Stimulated activated naive CD4-positive, alpha-beta T cell treated with Interleukin-2 at 50 U/mL for 16 hours (primary cell): ENCODE results near the gene CCDC78.

Experiments used
- DNase-seq: peaks from one replicate; lab custom pipeline; 2025; lab: John Stamatoyannopoulos, UW

The CCDC78 gene

DNA sequence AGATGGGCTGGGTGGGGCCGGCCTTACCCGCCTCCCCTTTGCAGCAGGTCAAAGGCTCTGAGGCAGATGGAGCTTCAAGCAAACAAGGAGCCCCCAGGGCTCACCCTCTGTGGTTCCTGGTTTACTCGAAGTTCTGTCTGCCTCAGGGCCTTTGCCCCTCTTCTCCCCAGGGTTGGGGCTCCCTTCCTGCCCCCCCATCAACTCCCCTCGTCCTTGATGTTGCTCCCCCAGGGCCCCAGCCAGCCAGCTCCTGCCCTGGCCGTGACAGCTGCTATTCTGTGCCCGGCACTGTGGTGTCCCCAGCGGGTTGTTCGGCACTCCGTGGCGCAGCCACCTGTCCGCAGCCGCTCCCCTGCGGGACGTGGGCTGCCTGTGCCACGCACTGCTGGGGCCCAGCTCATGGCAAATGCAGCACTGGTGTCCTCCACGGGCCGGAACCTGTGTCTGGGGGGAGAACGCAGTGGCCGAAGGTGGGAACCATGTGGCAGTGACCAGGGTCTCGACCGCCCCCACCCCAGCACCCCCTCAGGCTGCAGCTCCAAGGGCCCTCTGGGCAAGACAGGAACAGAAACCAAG lies 15.7 kb downstream of the CCDC78 start:
- no peak for DNase-seq

DNA sequence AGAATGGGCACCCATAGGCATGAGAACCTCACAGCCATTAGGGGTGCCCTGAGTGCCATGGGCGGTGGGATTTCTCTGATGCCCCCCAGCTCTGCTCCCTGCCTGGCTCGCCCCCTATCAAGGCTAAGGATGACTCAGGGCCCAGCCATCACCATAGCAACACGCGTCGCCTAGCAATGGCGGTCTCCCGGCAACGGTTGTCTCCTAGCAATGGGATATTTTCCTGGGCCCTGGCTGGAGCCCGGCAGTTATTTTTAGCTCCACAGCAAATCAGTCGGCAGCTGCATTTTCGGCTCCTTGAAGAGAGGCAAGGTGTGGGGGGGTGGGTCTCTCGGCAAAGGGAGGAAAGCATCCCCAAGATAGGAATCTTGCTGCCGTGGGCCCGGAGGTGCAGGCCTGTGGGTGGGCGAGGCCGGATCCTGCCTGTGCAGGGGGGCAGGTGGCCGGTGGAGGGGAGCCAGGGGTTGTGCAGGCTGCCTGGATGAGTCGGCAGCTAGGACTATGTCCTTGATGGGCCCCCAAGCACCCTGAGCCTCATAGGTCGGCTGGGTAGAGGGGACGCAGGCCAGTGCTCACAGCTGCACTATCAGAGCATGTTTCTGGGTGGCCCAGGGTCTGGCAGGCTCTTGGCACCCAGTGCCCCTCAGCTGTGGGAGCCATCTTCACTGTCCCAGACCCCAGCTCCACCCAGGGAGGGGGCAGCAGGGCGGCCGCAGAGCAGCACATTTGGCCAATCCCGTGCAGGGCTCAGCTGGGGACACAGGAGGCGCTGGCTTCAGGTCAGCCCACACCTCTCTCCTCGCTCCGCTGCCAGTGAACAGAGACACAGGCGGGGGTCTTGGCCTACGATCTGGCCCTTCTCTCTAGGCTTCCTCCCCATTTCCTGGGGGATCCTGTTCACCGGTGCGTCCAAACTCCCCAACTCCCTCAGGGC lies 16.4 kb downstream of the CCDC78 start:
- DNase-seq: no peak

DNA sequence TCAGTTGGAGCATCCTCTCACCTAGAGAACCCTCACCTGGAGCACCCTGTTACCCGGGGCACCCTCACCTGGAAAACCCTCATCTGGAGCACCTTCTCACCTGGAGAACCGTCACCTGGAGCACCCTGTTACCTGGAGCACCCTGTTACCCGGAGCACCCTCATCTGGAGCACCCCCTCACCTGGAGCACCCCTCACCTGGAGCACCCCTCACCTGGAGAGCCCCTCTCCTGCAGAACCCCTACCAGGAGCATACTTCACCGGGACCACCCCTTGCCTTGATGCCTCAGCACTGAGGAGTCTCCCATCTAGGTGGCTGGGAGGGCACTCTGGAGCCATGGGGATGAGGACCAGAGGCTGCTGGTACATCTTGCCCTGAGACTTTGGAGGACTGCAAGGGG lies 17.3 kb downstream of the CCDC78 start:
- no peak for DNase-seq

DNA sequence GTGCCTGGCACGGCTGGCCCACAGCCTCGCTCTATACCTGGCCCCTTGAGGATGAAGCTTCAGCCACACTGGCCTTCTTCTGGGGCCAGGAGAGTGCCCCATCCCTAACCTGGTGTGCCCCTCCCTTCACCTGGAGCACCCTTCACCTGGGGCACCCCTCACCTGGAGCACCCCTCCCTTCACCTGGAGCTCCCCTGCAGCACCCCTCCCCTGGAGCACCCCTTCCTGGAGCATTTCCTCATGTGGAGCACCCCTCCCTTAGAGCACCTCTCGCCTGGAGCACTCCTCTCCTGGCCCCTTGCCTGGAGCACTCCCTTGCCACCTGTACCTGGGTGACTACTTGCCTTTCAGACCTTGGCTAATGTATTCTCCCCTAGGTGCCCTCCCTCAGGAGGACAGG lies 18.2 kb downstream of the CCDC78 start:
- no peak for DNase-seq

DNA sequence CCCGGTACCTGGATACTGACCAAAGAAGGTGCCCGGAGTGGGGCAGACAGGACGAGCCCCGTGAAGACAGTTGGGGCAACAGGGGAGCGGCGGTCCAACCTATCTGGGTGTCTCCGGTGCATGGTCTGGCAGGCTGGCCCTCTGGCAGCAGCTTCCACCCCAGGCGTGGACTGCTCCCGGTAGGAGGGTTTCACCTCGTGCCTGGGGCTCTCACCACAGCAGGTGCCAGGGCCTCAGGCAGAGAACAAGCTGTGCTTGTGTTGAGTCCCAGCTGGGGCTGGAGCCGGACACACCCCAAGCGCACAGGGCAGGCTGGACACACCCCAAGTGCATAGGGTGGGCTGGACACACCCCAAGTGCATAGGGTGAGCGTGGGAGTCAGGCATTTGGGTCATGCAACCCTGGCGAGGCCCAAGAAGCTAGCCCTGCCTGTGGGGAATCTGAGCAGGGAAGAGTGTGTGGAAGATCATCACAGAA lies 19.1 kb downstream of the CCDC78 start:
- DNase-seq: no peak

DNA sequence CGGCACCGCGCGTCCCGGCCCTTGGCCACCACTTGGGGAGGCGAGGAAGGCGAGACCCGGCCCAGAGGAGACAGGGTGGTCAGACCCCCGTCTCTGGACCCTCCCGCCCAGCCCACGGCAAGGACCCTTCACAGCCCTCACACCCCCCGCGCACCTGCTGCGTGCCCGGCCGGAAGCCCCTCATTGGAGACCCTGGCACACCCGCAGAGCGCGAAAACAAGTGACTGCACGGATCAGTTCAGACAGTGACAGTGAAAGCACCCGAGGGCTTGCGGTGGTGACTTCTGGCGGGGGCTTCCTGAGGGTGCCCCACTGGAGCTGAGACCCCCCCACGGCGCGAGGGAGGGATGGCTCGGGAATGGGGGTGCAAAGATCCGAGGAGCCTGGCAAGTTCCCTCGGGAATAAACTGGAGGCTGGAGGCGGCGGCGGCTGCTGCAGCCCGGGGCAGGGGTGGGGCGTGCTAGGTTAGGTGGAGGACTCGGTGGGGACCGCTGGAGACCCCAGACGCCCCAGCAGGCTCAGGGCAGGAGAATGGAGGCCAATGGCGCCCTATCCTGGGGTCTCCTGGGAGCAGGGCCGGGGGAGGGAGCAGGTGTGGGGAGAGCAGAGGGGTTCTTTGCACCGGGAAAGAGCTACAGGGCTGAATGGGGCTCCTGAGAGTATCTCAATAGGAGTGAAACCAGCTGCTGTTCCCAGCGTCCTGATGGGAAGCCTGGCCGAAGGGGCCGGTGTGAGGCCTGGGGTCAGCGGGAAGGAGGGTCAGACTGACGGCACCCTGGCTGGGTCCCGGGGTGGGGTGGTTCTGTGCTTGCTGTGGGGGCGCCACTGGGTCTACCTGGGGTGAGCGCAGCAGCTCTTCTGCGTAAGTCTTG lies 19.8 kb downstream of the CCDC78 start:
- no peak for DNase-seq

DNA sequence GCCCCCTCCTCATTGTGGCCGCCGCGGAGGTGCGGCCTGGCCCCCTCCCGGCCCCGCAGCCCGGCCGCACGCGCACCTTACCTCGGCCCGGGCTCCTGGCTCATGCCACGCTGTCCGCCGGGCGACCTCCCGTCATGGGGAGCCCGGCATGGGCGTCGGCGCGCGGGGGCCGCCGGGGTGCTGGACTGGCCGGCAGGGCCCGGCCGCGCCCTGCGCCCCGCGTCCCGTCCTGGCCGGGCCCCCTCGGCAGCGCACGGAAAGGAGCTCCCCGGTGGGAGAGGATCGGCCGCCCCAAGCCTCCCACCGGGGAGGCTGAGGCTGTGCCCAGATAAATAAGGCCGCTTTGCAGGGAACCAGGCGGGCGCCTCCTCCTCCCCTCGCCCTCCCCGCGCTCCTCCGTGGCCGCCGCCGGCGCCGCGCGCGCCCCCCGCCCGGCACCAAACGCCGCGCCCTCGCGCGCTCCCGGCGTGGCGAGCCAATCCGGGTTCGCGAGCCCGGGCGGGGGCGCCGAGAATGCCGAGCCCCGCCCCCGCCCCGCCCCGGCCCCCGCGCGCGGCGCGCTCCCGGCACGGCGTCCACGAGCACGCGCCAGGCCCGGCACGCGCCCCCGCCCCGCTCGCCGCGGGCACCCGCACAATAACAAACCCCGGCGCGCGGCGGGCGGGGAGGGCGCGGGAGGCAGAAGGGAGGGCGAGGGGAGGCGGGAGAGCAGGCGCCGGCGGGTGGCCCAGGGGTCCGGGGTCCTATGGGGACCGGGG lies 20.6 kb downstream of the CCDC78 start, which contains the start of gene FBXL16:
FBXL16 (minus strand) TSS at position 371 of the 758 bp plus-strand sequence. CDS start 8,396 bp downstream, outside the sequence.
- no peak for DNase-seq

DNA sequence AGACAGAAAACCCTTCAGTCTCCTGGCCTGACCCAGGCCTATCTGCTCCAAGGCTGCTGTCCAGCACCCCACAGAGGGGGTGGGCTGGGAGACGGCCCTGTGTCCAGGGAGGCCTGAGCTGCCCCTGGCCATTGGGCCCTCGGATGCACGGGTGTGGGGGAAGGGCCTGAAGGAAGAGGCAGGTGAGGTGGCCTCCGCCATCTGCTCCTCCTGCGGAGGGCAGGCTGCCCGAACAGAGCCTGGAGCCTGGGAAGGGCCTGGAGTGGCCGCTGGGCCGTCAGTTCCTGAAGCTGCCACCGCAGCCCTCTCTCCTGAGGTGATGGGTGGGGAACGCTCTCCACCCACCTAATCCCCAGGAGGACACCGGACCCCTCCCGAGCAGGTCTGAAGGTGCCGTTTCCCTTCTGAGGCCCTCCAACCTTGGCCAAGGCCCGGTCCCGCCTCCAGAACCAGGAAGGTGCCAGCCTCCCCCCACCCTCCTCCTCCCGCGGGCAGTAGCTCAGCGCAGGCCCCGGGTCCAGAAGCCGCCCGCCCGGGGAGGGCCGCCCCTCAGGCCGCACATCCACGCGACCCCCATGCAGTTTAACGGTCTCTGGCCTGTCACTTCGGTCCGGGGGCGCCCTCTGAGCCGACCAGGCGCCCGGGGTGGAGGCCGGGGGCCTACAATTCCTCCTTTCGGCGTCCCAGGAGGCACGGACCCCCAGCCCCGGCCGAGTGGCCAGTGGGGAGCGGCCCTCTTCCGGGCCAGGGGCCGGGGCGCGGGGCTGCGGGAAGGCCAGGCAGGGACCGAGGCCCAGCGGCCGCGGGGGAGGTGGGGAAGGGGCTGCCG lies 21.5 kb downstream of the CCDC78 start:
- no peak for DNase-seq

DNA sequence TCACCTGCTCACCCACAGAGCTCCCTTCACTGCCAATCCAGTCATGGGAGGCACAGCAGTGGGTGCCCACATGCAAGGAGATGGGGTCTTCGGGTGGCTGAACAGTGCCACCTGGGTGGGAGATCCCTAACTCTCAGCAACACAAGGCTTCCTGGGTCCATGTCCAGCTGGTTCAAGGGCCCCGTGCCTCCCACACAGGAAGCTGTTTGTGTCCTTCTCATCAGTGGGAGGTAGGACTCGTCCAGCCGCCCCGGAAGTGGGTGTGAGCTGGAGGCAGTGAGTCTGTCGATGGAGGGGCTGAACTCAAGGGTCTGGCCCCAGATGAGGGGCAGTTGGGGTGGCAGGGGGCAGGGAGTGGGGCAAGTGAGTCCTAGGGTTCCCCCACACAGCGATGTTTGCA lies 22.2 kb downstream of the CCDC78 start:
- DNase-seq: no peak

DNA sequence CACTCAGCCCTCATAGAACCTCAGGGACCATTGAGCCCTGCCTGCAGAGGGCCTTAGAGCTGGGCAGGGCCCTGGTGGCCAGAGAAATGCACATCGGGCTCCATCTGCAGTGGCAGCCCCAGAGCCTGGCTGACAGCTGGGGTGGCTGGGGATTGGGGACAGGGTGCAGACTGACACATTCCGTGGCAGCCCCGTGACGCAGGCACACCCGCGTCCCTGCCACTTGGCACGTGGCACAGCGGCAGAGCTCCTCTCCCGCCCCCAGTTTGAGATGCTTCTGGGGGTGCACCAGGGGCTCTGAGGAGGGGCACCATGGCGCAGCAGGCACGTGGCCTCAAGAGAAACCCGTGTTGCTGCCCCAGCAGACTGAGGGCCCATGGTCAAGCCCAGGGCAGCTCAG lies 22.8 kb downstream of the CCDC78 start:
- DNase-seq: no peak

DNA sequence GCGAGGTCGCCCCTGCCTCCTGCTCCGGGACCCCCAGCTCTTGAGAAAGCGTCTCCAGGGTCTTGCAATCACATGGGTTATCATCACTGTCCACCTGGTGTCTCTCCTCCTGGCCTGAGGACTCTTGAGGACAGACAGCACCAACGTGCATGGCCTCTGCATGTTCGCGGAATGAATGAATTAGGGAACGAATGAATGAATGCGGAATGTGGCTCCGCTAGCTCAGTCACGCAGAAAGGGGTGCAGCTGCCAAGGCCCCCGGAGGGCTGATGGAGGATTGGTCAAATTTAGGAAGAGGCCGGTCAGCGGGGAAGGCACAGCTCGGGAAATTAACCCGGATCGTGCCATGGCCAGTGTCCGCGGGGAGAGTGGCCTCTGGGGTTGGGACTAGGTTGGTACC lies 23.9 kb downstream of the CCDC78 start:
- no peak for DNase-seq

DNA sequence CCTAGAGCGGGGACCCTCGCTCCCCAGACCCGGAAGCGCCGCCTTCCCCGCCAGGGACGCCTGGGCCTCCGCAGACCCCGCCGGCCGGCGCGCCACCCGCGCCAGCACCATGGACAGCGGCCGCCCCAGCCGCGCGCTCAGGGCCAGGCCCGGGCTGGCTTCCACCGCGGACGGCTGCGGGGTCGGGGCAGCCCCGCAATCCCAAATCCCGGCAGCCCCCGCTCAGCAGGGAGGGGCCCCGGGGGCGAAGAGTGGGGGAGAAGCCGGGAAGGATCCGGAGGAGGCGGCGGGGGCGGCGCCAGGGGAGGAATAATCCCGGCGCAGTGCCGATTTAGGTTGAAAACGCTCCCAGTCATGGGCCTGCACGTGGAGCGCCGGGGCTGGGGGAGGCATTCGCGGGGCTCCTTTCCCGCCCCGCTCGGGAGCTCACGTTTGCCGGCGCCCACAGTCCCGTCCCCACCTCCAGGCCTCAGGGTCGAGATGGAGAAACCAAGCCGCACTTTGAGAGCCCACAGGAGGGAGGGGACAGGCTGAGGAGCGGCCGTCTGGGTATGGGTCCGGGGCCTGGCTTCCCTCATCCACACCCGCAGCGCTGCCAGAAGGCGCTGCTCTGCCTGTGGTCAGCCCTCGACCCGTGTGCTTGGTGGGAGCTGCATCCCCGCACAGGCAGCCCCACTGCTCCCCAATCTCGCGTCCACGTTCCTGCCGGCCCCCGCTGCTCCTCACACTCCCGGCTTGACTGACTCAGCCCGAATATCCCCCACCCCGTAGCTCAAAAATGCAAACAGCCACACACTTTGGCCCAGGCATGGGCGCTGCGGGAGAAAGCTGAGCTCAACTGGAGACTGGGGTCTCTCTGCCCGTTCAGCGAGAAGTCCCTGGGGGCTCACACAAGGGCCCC lies 25.3 kb downstream of the CCDC78 start:
- DNase-seq: peak; percentile 27

DNA sequence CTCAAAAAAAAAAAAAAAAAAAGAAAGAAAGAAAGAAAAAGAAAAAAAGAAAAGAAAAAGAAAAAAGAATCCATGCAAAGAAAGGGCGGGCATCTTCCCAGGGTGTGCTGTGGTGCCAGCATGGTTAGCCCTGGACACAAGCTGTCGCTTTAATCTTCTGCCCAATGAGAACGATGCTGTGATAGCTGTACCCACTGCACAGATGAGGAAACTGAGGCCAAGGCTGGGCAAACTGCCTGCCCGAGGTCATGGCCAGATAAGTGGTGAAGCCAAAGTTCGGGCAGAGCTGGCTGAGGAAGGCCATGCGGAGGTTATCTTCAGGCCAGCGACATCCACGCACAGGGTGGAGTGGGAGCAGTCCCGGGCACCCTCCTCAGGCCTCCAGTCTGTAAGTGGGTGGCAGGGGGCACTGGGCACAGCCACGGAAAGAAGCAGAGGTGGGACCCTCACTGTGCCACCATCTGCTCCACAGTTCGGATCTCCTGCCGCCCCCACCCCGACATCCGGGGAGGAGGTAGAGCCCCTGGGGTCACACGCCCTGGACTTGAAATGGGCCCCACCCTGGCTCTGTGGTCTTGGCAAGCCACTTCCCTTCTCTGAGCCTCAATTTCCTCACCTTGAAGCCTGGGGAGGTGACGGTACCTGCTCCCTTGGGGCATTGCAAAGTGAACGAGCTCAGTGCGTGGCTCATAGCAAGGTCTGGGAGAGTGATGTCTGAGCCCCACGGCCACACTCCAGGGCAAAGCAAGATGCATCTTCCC lies 27.2 kb downstream of the CCDC78 start:
- no peak for DNase-seq

DNA sequence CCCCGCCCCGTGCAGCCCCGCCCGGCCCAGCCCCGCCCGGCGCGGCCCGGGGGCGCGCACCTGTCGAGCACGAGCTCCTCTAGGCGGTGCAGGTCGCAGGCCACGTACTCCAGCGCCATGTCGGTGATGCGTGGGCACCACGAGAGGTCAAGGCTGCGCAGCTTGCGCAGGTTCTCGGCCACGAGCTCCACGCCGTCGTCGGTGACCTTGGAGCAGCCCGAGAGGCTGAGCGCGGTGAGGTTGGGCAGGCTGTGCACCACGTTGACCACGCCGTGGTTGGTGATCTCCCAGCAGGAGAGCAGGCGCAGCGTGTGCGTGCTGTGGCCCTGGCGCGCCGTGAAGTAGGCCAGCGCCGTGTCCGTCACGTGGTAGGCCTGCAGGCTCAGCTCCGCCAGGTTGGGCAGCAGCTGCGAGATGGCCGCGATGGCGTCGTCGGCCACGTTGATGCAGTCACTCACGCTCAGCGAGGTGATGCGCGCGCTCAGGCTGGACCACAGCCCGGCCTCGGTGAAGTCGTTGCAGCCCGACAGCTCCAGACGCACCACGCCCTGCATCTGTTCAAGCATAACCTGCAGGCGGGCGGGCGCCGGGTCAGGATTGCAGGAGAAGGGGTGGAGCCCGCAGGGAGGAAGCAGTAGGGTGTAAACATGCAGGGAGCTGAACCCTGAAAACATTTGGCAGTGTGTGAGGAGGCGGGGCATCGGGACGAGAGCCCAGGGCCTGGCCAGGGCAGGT lies 30.7 kb downstream of the CCDC78 start:
- DNase-seq: peak; percentile 68

DNA sequence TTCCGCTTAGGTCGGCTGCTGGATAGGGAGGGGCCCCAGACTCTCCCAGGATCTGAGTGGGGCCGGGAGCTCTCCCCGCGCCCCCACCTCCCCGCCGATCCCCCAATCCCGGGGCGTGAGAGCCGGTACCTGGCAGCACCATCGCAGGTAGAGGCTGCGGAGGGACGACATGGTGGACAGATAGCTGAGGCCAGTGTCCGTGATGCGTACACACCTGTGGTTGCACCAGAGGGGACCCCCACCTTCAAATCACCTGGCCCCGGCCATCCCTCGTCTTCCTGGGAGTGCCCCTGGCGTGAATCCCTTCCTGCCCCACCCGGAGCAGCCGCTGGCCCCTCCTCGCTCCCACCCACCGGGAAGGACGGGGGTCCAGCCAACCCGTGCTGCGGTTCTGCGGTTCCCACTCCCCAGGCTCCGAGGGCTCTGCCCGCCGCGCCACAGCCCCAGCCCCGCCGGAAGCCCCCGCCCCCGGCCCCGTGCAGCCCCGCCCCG lies 31.3 kb downstream of the CCDC78 start:
- DNase-seq: no peak

DNA sequence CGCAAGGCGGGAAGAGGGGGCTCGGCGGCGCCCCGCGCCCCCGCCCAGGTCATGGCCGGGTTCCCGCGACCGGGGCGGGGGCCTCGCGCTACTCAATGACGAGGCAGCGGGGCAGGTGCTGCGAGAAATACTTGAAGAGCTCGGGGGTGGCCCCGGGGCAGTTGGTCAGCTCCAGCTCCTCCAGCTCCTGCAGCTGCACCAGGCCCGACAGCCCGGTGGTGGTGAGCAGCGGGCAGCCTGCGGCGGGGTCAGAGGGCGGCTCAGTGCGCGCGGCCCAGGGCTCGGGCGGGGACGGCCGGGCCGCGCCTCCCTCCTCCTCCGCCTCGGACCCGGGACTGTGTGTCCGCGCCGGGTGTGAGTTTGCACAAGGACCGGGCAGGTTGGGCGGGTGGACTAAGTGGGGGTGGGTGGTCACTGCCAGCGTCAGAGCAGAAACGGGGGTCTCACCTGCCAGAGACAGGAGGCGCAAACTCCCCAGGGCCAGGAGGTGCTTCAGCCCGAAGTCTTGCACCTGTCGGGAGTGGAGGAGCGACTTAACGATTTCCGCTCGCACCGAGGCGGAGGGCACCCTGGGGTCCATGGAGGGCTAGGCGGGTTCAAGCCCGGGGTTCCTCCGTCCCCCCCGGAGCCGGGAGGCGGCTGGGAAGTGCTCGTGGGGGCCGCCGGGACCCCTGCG lies 31.9 kb downstream of the CCDC78 start:
- DNase-seq: no peak

DNA sequence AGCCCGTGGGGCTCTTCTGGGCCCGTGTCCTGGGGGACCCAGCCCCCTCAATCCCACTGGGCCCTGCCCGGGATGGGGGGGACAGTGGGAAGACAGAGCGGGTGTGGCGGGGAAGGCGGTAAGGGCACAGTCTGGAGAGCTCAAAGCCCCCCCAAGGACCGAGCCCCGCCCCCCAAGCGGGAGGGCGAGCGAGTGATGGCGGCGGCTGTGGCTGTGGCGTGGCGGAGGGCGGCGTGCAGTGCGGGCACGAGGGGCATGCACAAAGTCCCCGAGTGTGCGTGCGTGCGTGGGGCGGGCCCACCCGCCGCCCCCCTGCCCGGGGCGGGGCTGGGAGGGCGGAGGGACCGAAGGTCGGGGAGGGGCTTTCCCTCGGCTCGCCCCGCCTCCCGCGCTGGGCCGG lies 32.5 kb downstream of the CCDC78 start:
- no peak for DNase-seq
